Gastroesophageal sphincter (tissue), 4 donors: ENCODE measurements around the gene KCTD10. TPM values are rescaled to one million over a fixed set of nuclear protein-coding genes. Genes with fewer than 3 reads are reported as not detected.

Source experiments
- ATAC-seq: fragments of 150-250 bp; one replicate; pipeline ENCODE4 v1.9.1; 2016; ENCODE audit warnings: mild to moderate bottlenecking, moderate library complexity
- H3K27ac ChIP-seq, 4 donors: fragments of 200-600 bp; sonication (generic) in 3 of 4; 1 replicate in 3 of 4; 2 replicates in 1 of 4; pipeline ENCODE4 v1.5.1; 2016 to 2019
- H3K27me3 ChIP-seq: fragments of 200-600 bp; sonication (generic); one replicate; pipeline ENCODE4 v1.5.1; 2019
- H3K36me3 ChIP-seq, 2 donors: fragments of 200-600 bp; sonication (generic); one replicate each; pipeline ENCODE4 v1.5.1; 2019; ENCODE audit warnings: control low read depth in 1 of 2
- H3K4me1 ChIP-seq, 3 donors: fragments of 200-600 bp; sonication (generic); 1 replicate in 2 of 3; 2 replicates in 1 of 3; pipeline ENCODE4 v1.5.1; 2016 to 2019; ENCODE audit warnings: control low read depth in 2 of 3
- H3K4me3 ChIP-seq, 2 donors: fragments of 200-600 bp; sonication (generic); one replicate each; pipeline ENCODE4 v1.5.1; 2019; ENCODE audit warnings: mild to moderate bottlenecking in 1 of 2, moderate library complexity in 1 of 2
- H3K9me3 ChIP-seq, 3 donors: fragments of 200-600 bp; sonication (generic); one replicate each; pipeline ENCODE4 v1.5.1; 2017 to 2019; ENCODE audit warnings: control low read depth in 2 of 3
- EP300 ChIP-seq: sonication (generic); formaldehyde crosslinking; IDR thresholded peaks from one replicate; pipeline ENCODE4 v1.6.1; 2017; ENCODE audit warnings: antibody characterized with exemption, mild to moderate bottlenecking
- POLR2A ChIP-seq, 2 donors: fragments of 450-650 bp; IDR thresholded peaks; one replicate each; pipeline ENCODE4 v1.6.1; 2017; ENCODE audit warnings: antibody characterized with exemption in 2 of 2, mild to moderate bottlenecking in 2 of 2, moderate library complexity in 1 of 2
- POLR2AphosphoS5 ChIP-seq: sonication (generic); formaldehyde crosslinking; IDR thresholded peaks from one replicate; pipeline ENCODE4 v1.6.1; 2017; ENCODE audit warnings: antibody characterized with exemption
- WGBS, 2 donors: methylation state at CpG; one replicate each; pipeline ENCODE4 v1.1.5; 2018; ENCODE audit warnings: low coverage in 1 of 2; 5-methylcytosine and 5-hydroxymethylcytosine counted together
- total RNA-seq, 4 donors: library from RNA; depleted of rRNA; stranded (reverse); fragments of >200 nt; gene quantifications; one replicate each; pipeline ENCODE4 v1.1.0, GENCODE V29; 2016
- TF ChIP-seq, protein P1 (sequence below), 4 experiments: fragments of 200-600 bp in 2 of 4; fragments of 450-650 bp in 2 of 4; sonication (generic) in 1 of 4; IDR thresholded peaks; one replicate each; pipeline ENCODE4 v1.5.1; 2017 to 2019; ENCODE audit warnings: antibody characterized with exemption in 4 of 4, mild to moderate bottlenecking in 2 of 4, moderate library complexity in 2 of 4

The KCTD10 gene
- total RNA-seq, 4 donors from 2014 or later, result 76.8 to 104 (median 94.5) TPM

DNA sequence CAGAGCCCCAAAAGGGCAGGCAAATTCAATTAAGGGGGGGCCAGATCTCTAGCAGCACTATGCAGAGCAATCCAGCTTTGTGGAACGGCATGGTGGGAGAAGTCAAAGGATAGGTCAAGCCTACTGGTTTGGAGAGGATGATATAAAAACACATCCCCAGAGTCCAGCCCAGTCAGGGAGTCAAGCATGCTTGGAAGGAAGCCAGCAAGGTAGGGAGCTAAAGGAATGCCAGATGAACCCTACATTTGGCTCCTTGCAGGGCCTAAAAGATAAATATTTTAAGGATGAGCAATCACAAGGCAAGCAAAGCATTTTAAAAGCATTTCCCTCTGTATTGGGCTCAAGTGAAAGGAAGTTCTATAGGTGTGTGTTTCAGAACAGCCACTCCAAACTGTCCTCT, 21.4 kb downstream of the KCTD10 start:
- H3K36me3 ChIP-seq, result peaks cover 0 to 82% of the 10 kb centered on the region in 2 donors

DNA sequence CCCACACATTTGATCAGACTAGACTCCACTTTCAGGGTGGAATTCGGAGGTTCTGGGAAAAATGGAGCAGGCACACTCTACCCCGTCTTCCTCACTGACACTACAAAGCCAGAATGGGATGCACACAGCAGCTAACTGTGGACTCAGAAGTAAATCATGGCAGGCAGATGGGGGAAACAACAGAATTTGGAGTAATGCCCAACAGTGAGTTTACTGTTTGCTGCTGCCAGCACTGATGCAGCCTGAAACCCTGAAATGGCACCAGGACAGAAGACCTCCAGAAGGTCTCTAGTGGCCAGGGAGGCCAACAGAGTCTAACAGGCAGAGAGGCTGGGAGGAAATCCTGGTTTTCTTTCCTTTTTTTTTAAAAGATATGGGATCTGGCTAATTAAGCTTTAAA, 24.6 kb downstream of the KCTD10 start:
- Histone ChIP-seq H3K27ac (no peak overlapping the region), H3K4me1 (peaks cover 0 to 58% (median 11%) of the 10 kb centered on the region in 3 donors), H3K4me3 (no peak overlapping the region), H3K27me3 (no peaks in the 10 kb centered on the region), H3K36me3 (peaks cover 0 to 87% of the 10 kb centered on the region in 2 donors), H3K9me3 (no peaks in the 10 kb centered on the region)
- ATAC-seq, result no peak
- 86% methylated on average over 2 of the region's 2 CpGs; no CpG with 5 or more reads in 1 of the 2 donors for WGBS, 2 donors
- TF ChIP-seq POLR2A (IDR thresholded peaks at IDR 0.05) (no peak), POLR2AphosphoS5 (no peak), EP300 (no peak)
- TF ChIP-seq, protein P1, sequence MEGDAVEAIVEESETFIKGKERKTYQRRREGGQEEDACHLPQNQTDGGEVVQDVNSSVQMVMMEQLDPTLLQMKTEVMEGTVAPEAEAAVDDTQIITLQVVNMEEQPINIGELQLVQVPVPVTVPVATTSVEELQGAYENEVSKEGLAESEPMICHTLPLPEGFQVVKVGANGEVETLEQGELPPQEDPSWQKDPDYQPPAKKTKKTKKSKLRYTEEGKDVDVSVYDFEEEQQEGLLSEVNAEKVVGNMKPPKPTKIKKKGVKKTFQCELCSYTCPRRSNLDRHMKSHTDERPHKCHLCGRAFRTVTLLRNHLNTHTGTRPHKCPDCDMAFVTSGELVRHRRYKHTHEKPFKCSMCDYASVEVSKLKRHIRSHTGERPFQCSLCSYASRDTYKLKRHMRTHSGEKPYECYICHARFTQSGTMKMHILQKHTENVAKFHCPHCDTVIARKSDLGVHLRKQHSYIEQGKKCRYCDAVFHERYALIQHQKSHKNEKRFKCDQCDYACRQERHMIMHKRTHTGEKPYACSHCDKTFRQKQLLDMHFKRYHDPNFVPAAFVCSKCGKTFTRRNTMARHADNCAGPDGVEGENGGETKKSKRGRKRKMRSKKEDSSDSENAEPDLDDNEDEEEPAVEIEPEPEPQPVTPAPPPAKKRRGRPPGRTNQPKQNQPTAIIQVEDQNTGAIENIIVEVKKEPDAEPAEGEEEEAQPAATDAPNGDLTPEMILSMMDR (IDR thresholded peaks at IDR 0.05), result no peak

More for the DNA sequence above, 21.4 kb downstream of the KCTD10 start:
- H3K27ac ChIP-seq, result peak overlapping the region in 3 of 4 donors; percentile 90 to 98 (median 94)
- H3K4me3 ChIP-seq, result no peak overlapping the region
- no peaks in the 10 kb centered on the region for H3K27me3 ChIP-seq
- WGBS, 2 donors, result 43 to 85% methylated on average over 1 of the region's 1 CpG
- no peak for ATAC-seq
- peaks cover 8 to 72% (median 35%) of the 10 kb centered on the region in 3 donors for H3K4me1 ChIP-seq
- H3K9me3 ChIP-seq, result no peaks in the 10 kb centered on the region
- no peak for TF ChIP-seq POLR2AphosphoS5
- TF ChIP-seq, protein P1 (IDR thresholded peaks at IDR 0.05), result no peak
- no peak for TF ChIP-seq EP300
- TF ChIP-seq POLR2A (IDR thresholded peaks at IDR 0.05), result no peak

DNA sequence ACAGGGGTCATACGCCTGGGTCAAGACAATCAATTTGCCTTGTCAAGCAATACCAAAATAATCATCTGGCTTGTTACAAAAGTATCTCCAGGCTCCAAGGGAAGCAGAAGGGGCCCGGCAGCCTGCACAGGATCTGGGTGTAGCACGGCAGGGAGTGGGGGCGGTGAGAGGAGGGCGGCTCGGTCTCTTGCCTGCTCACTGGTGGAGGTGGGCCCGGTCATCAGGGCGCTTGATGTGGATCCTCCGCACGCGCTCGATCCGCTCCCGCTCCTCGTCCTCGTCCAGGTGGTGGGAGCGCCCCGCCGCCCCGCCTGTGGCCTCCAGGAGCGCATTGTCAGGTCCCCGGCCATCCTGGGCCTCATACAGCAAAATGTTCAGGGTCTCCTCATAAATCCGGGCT, 25.7 kb downstream of the KCTD10 start:
- TF ChIP-seq, protein P1 (IDR thresholded peaks at IDR 0.05), result no peak
- TF ChIP-seq EP300 (no peak), POLR2AphosphoS5 (no peak), POLR2A (IDR thresholded peaks at IDR 0.05) (no peak)
- Histone ChIP-seq H3K9me3 (no peaks in the 10 kb centered on the region), H3K4me1 (peaks cover 0 to 55% (median 10%) of the 10 kb centered on the region in 3 donors), H3K27ac (peak overlapping the region in 3 of 4 donors; percentile 55 to 75 (median 57)), H3K27me3 (no peaks in the 10 kb centered on the region), H3K4me3 (no peak overlapping the region), H3K36me3 (peaks cover 0 to 87% of the 10 kb centered on the region in 2 donors)
- 78 to 87% methylated on average over 5 to 16 of the region's 23 CpGs for WGBS, 2 donors
- ATAC-seq, result no peak

DNA sequence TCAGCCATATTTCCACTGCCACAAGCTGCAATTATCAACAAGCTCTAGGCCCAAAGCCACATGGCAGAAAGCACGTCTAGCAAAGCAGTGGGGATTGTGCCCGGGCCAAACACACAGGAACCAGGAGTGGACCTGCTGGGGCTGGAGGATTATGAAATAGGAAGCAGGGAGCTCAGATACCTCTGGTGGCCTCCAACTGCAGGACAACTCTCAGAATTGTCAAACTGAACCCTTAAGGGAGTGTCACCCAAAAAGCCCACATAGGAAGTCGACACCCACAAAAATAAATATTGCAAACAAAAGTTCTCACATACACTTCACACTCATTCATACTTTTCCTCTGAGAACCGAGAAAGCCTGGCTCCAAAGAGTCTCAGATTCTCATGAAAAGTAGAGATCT, 26.1 kb downstream of the KCTD10 start:
- Histone ChIP-seq H3K27me3 (no peaks in the 10 kb centered on the region), H3K36me3 (peaks cover 0 to 87% of the 10 kb centered on the region in 2 donors), H3K27ac (peak overlapping the region in 3 of 4 donors; percentile 55 to 75 (median 57)), H3K4me3 (no peak overlapping the region), H3K4me1 (peaks cover 0 to 50% (median 10%) of the 10 kb centered on the region in 3 donors), H3K9me3 (no peaks in the 10 kb centered on the region)
- WGBS, 2 donors, result 28 to 39% methylated on average over 2 to 3 of the region's 4 CpGs
- no peak for TF ChIP-seq POLR2A (IDR thresholded peaks at IDR 0.05)
- ATAC-seq, result peak; percentile 48

DNA sequence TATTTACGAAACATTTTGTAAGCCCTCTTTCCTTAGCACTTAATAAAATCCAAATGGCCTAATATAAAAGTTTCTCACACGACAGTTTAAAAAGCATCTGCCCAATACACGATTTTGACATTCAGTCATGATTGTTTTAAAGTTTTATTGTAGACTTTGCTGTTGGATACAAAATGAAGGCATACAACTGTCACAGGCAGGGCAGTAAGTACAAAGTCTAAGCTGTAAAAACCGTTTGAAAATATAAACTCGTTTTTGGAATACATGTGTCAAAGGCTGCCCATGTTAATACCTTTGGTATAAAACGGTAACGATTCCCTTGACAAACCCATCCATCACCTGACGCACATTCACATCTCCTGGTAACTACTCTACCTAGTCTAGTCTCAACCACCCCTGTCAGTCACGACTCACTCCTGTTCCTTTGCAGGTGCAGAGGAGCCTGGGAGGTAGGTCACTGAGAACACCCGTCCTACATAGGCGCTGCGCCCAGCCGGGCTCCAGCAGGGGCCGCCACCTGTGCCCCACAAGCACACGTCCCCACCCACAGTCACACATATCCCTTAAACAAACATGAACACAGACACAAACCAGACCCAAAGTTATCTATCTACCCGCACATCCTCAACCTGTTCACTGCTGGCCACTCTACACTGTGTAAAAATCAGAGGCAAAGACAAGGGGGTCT, 27.1 kb downstream of the KCTD10 start:
- H3K4me1 ChIP-seq, result peaks cover 0 to 42% (median 8%) of the 10 kb centered on the region in 3 donors
- no peaks in the 10 kb centered on the region for H3K27me3 ChIP-seq
- TF ChIP-seq, protein P1 (IDR thresholded peaks at IDR 0.05), result peak in 1 of 4 experiments; percentile 46
- no peak for TF ChIP-seq POLR2A (IDR thresholded peaks at IDR 0.05)
- H3K4me3 ChIP-seq, result no peak overlapping the region
- peak; percentile 37 for ATAC-seq
- 23 to 61% methylated on average over 5 to 8 of the region's 16 CpGs for WGBS, 2 donors
- peak overlapping the region in 3 of 4 donors; percentile 55 to 75 (median 57) for H3K27ac ChIP-seq
- peaks cover 0 to 83% of the 10 kb centered on the region in 2 donors for H3K36me3 ChIP-seq
- no peaks in the 10 kb centered on the region for H3K9me3 ChIP-seq
